Endothelial cell of umbilical vein (primary cell): ENCODE data around the gene CNTNAP2. TPM values are rescaled to one million over a fixed set of nuclear protein-coding genes. Genes with fewer than 3 reads are reported as not detected.

Experiments used
- BruUV-seq: library from RNA; stranded (reverse); fragments of 400-500 nt; replicated peaks from 2 replicates; lab custom pipeline; 2021; lab: Mats Ljungman, UMichigan
- CTCF ChIA-PET: fragments of 300-600, 350-600 bp; sonication (Branson Sonifier 250); formaldehyde crosslinking; loops from one replicate; lab custom pipeline; 2021; ENCODE audit warnings: antibody characterized with exemption, inconsistent platforms; lab: Charles Lee
- POLR2A ChIA-PET: fragments of 300-600, 350-600 bp; sonication (Branson Sonifier 250); formaldehyde crosslinking; loops from one replicate; lab custom pipeline; 2021; ENCODE audit warnings: antibody characterized with exemption, inconsistent platforms; lab: Charles Lee
- DNase-seq: peaks from one replicate; pipeline ENCODE4 v3.0.0-alpha.2; 2011; ENCODE audit warnings: low read depth, low spot score
- FAIRE-seq: peaks from 2 replicates; lab custom pipeline; 2011; peaks lifted over from hg19 to GRCh38; lab: Jason Lieb, UNC
- H2AFZ ChIP-seq: 2 replicates; pipeline ENCODE4 v1.6.0; 2012; ENCODE audit warnings: low read depth, low read length, control low read depth, inconsistent platforms
- H3K27ac ChIP-seq: 2 replicates; pipeline ENCODE4 v1.5.1; 2011; ENCODE audit warnings: low read depth, mild to moderate bottlenecking, control low read depth, low read length, moderate library complexity; ENCODE audit not compliant: insufficient read depth
- H3K27me3 ChIP-seq, 2 experiments: 2 replicates each; pipeline versions ENCODE4 v1.6.0 to v1.6.1; 2011; ENCODE audit warnings: low read length in 2 of 2, mixed read lengths in 1 of 2; ENCODE audit not compliant: control insufficient read depth in 2 of 2, insufficient read depth in 2 of 2
- H3K36me3 ChIP-seq, 2 experiments: 2 replicates in 1 of 2; 3 replicates in 1 of 2; pipeline ENCODE4 v1.5.1; 2011; ENCODE audit warnings: low read length in 2 of 2, mild to moderate bottlenecking in 1 of 2, moderate library complexity in 1 of 2; ENCODE audit not compliant: control insufficient read depth in 2 of 2, insufficient read depth in 2 of 2; ENCODE audit errors: extremely low read depth in 1 of 2
- H3K4me1 ChIP-seq: 3 replicates; pipeline ENCODE4 v1.5.1; 2011; ENCODE audit warnings: mild to moderate bottlenecking, low read length; ENCODE audit not compliant: control insufficient read depth, insufficient read depth; ENCODE audit errors: extremely low read depth
- H3K4me2 ChIP-seq: 2 replicates; pipeline ENCODE4 v1.6.1; 2011; ENCODE audit warnings: low read length, control low read depth, mixed read lengths; ENCODE audit not compliant: insufficient read depth
- H3K4me3 ChIP-seq, 3 experiments: fragments of 200-600 bp in 1 of 3; sonication (generic), shearing (Covaris generic) in 1 of 3; replicated peaks in 1 of 3; 2 replicates each; pipeline ENCODE4 v1.5.1; 2011 to 2016; ENCODE audit warnings: control low read depth in 3 of 3, low read length in 3 of 3, mild to moderate bottlenecking in 2 of 3, inconsistent platforms in 1 of 3, low read depth in 1 of 3, moderate library complexity in 1 of 3; ENCODE audit not compliant: insufficient read depth in 1 of 3
- H3K79me2 ChIP-seq: 2 replicates; pipeline ENCODE4 v1.6.0; 2012; ENCODE audit warnings: low read length, inconsistent platforms; ENCODE audit not compliant: control insufficient read depth, insufficient read depth
- H3K9ac ChIP-seq: replicated peaks from 2 replicates; pipeline ENCODE3; 2011; ENCODE audit warnings: low read length, control low read depth; ENCODE audit not compliant: insufficient read depth; ENCODE audit errors: extremely low read depth
- H3K9me1 ChIP-seq: replicated peaks from 3 replicates; pipeline ENCODE4 v1.6.0; 2011; ENCODE audit warnings: mild to moderate bottlenecking, low read length; ENCODE audit not compliant: control insufficient read depth, insufficient read depth; ENCODE audit errors: extremely low read depth
- H3K9me3 ChIP-seq: replicated peaks from 2 replicates; pipeline ENCODE4 v1.5.1; 2012; ENCODE audit warnings: low read length, inconsistent platforms; ENCODE audit not compliant: control insufficient read depth, insufficient read depth
- H4K20me1 ChIP-seq: replicated peaks from 2 replicates; pipeline ENCODE3; 2011; ENCODE audit warnings: mild to moderate bottlenecking, low read length; ENCODE audit not compliant: control insufficient read depth, insufficient read depth; ENCODE audit errors: extremely low read depth
- CTCF ChIP-seq, 2 donors: IDR thresholded peaks; 1 replicate in 1 of 2; 2 replicates in 1 of 2; pipeline ENCODE4 v1.5.1; 2011; ENCODE audit warnings: low read length in 2 of 2, mild to moderate bottlenecking in 2 of 2, moderate library complexity in 2 of 2, control low read depth in 1 of 2, inconsistent platforms in 1 of 2, low read depth in 1 of 2; ENCODE audit not compliant: insufficient read depth in 1 of 2; ENCODE audit errors: extremely low read depth in 1 of 2
- EZH2 ChIP-seq: IDR thresholded peaks from 2 replicates; pipeline ENCODE4 v1.6.1; 2012; ENCODE audit warnings: borderline replicate concordance, low read depth, mild to moderate bottlenecking, moderate library complexity, low read length, inconsistent platforms; ENCODE audit not compliant: severe bottlenecking
- FOS ChIP-seq: IDR thresholded peaks from 2 replicates; pipeline ENCODE4 v1.6.1; 2011; ENCODE audit warnings: mild to moderate bottlenecking, low read length, moderate library complexity, borderline replicate concordance; ENCODE audit not compliant: insufficient read depth
- GATA2 ChIP-seq: IDR thresholded peaks from 2 replicates; pipeline ENCODE4 v1.7.0; 2011; ENCODE audit warnings: low read depth, mild to moderate bottlenecking, moderate library complexity, mixed read lengths, low read length; ENCODE audit not compliant: insufficient read length, insufficient read depth
- JUN ChIP-seq: IDR thresholded peaks from 2 replicates; pipeline ENCODE4 v1.6.1; 2011; ENCODE audit warnings: borderline replicate concordance, low read depth; ENCODE audit not compliant: insufficient read length, insufficient read depth
- MAX ChIP-seq: IDR thresholded peaks from 2 replicates; pipeline ENCODE4 v1.6.1; 2011; ENCODE audit not compliant: insufficient read depth, insufficient read length
- MYC ChIP-seq: IDR thresholded peaks from one replicate; pipeline ENCODE4 v1.6.1; 2011; ENCODE audit warnings: mild to moderate bottlenecking, low read depth, low read length
- POLR2A ChIP-seq: IDR thresholded peaks from 2 replicates; pipeline ENCODE4 v1.6.1; 2012; ENCODE audit warnings: low read depth, mild to moderate bottlenecking, control low read depth, low read length
- POLR2AphosphoS5 ChIP-seq: IDR thresholded peaks from 2 replicates; pipeline ENCODE4 v1.6.1; 2012; ENCODE audit warnings: low read depth, mild to moderate bottlenecking, control low read depth, low read length, moderate library complexity; ENCODE audit not compliant: insufficient read depth
- dilution Hi-C: fragments of 300-500 bp; cut with MboI; formaldehyde crosslinking; loops from one replicate; pipeline ENCODE4 v1.15.0; 2019; ENCODE audit warnings: low sequenced_read_pairs; ENCODE audit not compliant: extremely low pct_ligation_motif_present
- intact Hi-C: fragments of 100-400 bp; cut with micrococcal nuclease; formaldehyde crosslinking; loops from one replicate; pipeline ENCODE4 v1.10.0; 2022
- polyA plus RNA-seq, 4 experiments: library from polyadenylated mRNA; depleted of rRNA in 3 of 4; stranded (reverse) in 3 of 4; unstranded in 1 of 4; fragments of >200 nt; gene quantifications; 2 replicates each; pipeline versions ENCODE4 v1.2.1 to v1.2.3, GENCODE V29; 2011 to 2012; ENCODE audit warnings: missing spikeins in 1 of 4
- total RNA-seq: library from RNA; stranded (reverse); gene quantifications from 2 replicates; pipeline ENCODE4 v1.2.3, GENCODE V29; 2021

The CNTNAP2 gene
- total and polyA plus RNA-seq, 2 donors (not counting 3 experiments of a cell fraction or from before 2014, with no cell fraction given) = not detected

GRCh38 chr7:148394582-148394981 lies 2278.0 kb downstream of the CNTNAP2 start:
- ChIA-PET POLR2A (no interaction called here), CTCF (no interaction called here)
- Histone ChIP-seq H4K20me1 (no peaks in the 10 kb centered on the region), H3K9me3 (no peaks in the 10 kb centered on the region), H3K27ac (no peak overlapping the region), H3K79me2 (no peaks in the 10 kb centered on the region), H3K9me1 (no peaks in the 10 kb centered on the region), H3K36me3 (no peaks in the 10 kb centered on the region), H3K4me1 (no peaks in the 10 kb centered on the region), H3K27me3 (no peaks in the 10 kb centered on the region), H2AFZ (no peak overlapping the region), H3K4me2 (no peak overlapping the region), H3K4me3 (no peak overlapping the region), H3K9ac (no peak overlapping the region)
- TF ChIP-seq EZH2 (no peak), GATA2 (no peak), MAX (no peak), JUN (no peak), POLR2A (no peak), FOS (no peak), POLR2AphosphoS5 (no peak), CTCF (IDR thresholded peaks at IDR 0.05; ENCODE audit: extremely low read depth in 1 of 2, insufficient read depth in 1 of 2, low read depth in 1 of 2, low read length in 2 of 2) (no peak), MYC (no peak)
- FAIRE-seq (no peak), DNase-seq (no peak)
- dilution Hi-C loops = no loop called here
- intact Hi-C loops = no loop called here
- BruUV-seq = no TSS peak
